Measurements from ENCODE around the gene TACR1. TPM values are rescaled to one million over a fixed set of nuclear protein-coding genes. Genes with fewer than 3 reads are reported as not detected.

The TACR1 gene
- total RNA-seq, 1 donor from 2014 or later: 1.4 TPM

DNA sequence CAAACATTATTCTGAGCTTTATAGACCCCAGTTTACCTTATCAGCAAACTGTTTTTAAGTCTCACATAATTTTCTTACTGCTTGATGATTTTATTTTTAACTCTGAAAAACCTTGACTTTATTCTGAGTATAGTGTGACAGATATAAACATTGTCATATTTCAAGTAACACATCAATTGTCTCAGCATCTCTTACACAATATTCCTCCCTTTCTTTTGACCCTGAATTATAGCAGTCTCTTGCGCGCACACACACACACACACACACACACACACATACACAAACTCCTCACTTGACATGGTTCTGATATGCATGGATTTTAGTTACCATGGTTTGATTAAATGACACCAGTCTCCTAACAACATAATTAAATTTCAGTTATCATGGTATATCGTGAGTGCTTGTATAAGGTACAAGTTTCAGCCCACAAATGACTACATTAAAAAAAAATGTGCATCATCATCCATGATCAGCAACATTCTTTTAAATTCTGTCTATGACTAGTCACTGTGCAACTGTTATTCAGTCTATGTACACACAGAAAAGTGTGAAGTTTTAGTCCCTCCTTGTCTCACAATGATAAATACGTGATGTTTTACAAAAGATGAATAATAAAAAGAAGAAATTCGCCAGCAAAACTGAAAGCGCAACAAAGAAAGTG is 39.5 kb upstream of the TACR1 start:
- Histone ChIP-seq H3K27ac (no peak overlapping the region), H3K9me3 (peaks cover 8% of the 10 kb centered on the region), H3K27me3 (ENCODE audit: low read depth) (no peaks in the 10 kb centered on the region), H3K4me3 (no peak overlapping the region), H3K4me1 (no peaks in the 10 kb centered on the region), H3K36me3 (no peaks in the 10 kb centered on the region)
- ATAC-seq (no peak), DNase-seq (no peak)
- TF ChIP-seq, protein P1, sequence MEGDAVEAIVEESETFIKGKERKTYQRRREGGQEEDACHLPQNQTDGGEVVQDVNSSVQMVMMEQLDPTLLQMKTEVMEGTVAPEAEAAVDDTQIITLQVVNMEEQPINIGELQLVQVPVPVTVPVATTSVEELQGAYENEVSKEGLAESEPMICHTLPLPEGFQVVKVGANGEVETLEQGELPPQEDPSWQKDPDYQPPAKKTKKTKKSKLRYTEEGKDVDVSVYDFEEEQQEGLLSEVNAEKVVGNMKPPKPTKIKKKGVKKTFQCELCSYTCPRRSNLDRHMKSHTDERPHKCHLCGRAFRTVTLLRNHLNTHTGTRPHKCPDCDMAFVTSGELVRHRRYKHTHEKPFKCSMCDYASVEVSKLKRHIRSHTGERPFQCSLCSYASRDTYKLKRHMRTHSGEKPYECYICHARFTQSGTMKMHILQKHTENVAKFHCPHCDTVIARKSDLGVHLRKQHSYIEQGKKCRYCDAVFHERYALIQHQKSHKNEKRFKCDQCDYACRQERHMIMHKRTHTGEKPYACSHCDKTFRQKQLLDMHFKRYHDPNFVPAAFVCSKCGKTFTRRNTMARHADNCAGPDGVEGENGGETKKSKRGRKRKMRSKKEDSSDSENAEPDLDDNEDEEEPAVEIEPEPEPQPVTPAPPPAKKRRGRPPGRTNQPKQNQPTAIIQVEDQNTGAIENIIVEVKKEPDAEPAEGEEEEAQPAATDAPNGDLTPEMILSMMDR (IDR thresholded peaks at IDR 0.05): no peak
- intact Hi-C loops (cut with DNase I): no loop called here

DNA sequence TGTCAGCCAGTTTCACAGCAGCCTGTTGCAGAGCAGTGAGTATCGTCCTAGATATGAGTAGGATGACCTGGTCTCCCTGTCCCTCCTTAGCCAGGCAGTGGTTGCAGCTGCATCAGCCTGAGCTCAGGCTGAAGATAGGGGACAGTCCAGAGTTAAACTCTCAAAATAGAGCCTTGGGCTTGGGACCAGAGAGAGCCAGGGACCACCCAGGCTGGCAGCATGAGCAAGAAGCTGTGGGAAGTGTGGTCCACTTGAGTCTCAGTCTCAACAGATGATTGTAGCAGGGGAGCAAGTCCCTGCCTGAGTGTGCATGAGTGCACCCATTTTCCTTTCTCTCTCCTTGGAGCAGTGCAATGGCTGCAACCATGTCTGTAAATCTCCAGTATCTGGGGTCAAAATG is 38.0 kb upstream of the TACR1 start:
- Histone ChIP-seq H3K4me3 (no peak overlapping the region), H3K27ac (no peak overlapping the region), H3K9me3 (peaks cover 7% of the 10 kb centered on the region), H3K36me3 (no peaks in the 10 kb centered on the region), H3K4me1 (no peaks in the 10 kb centered on the region), H3K27me3 (ENCODE audit: low read depth) (no peaks in the 10 kb centered on the region)
- DNase-seq (no peak), ATAC-seq (no peak)
- intact Hi-C loops (cut with DNase I): no loop called here
- TF ChIP-seq, protein P1 (IDR thresholded peaks at IDR 0.05): no peak

DNA sequence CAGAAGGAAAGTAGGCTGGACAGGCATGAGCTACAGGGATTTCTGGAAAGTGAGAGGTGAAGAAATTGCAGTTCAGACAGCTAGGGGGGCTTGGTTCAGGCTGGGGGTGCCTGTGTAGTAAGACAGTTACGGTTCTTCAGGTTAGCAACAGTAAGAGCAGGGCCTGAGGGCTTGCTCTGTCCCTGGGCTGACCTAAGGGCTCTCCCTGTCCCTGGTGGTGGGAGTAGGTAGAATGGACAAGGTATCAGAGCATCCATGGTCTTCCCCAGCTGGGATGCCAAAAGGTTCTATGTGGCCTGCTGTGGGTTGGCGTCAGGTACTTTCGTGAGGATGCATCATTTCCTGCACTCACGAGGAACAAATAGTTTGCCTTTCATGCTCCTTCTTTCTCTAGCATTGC is 34.6 kb upstream of the TACR1 start:
- TF ChIP-seq, protein P1 (IDR thresholded peaks at IDR 0.05): no peak
- DNase-seq: no peak
- Histone ChIP-seq H3K4me1 (no peaks in the 10 kb centered on the region), H3K27ac (no peak overlapping the region), H3K27me3 (ENCODE audit: low read depth) (no peaks in the 10 kb centered on the region), H3K4me3 (no peak overlapping the region), H3K9me3 (no peaks in the 10 kb centered on the region), H3K36me3 (no peaks in the 10 kb centered on the region)
- ATAC-seq: no peak
- intact Hi-C loops (cut with DNase I): no loop called here

DNA sequence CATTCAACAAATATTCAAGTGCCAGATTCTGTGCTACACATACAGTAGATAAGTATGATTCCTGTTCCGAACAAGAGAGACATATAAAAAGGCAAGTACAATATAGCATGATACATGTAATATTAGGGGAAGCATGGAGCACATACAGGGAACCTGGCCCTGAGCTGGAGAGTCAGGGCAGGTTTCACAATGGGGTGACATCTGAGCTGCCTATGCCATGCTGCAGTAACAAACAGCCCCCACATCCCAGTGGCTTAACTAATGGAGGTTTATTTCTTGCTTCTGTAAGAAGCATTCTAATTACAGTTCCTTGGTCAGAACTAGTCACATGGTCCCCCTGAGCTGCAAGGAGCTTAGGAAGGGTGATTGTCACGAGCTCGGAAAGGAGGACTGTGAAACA is 27.3 kb upstream of the TACR1 start:
- no peak overlapping the region for H3K27ac ChIP-seq
- intact Hi-C loops (cut with DNase I): no loop called here
- ATAC-seq (no peak), DNase-seq (no peak)
- no peaks in the 10 kb centered on the region for H3K36me3 ChIP-seq
- H3K9me3 ChIP-seq: no peaks in the 10 kb centered on the region
- TF ChIP-seq, protein P1 (IDR thresholded peaks at IDR 0.05): no peak
- no peaks in the 10 kb centered on the region for H3K4me1 ChIP-seq
- no peaks in the 10 kb centered on the region for H3K27me3 ChIP-seq (ENCODE audit: low read depth)
- H3K4me3 ChIP-seq: no peak overlapping the region

DNA sequence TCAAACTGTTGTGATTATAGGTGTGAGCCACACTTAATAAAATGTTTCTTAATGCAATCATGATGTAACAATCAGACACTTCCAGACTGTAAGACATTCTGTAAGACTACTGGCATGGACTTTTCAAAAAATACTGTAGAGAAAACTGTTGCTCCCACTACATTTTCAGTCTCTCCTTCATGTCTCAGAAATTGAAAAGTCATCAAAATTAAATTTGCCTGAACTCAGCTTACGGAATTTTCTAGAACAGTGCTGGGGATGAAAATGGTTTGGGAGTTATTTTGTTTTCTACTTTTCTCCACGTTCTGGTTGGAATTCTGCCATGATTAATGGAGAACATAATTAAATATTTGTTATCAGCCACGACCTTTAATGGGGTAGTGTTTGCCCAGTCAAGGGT is 26.8 kb upstream of the TACR1 start:
- Histone ChIP-seq H3K27me3 (ENCODE audit: low read depth) (no peaks in the 10 kb centered on the region), H3K27ac (no peak overlapping the region), H3K4me3 (no peak overlapping the region), H3K4me1 (no peaks in the 10 kb centered on the region), H3K36me3 (no peaks in the 10 kb centered on the region), H3K9me3 (no peaks in the 10 kb centered on the region)
- ATAC-seq: no peak
- no peak for DNase-seq
- intact Hi-C loops (cut with DNase I): no loop called here
- TF ChIP-seq, protein P1 (IDR thresholded peaks at IDR 0.05): no peak

All from lower lobe of right lung (tissue), 2 donors.